B cell (primary cell): ENCODE results near the gene FGF3. TPM values are rescaled to one million over a fixed set of nuclear protein-coding genes. Genes with fewer than 3 reads are reported as not detected.

Experiments used
- ATAC-seq: fragments of 200-7000 bp; cut with Tn5 transposase; one replicate; pipeline ENCODE4 v1.10.0; 2021; ENCODE audit warnings: low read depth, mild to moderate bottlenecking, moderate number of reproducible peaks, moderate library complexity
- CTCF ChIA-PET: fragments of 350-600 bp; sonication (Branson Sonifier 250); formaldehyde crosslinking; loops from one replicate; lab custom pipeline; 2021; ENCODE audit warnings: antibody characterized with exemption, inconsistent platforms; lab: Charles Lee
- POLR2A ChIA-PET: fragments of 350-600 bp; sonication (Branson Sonifier 250); formaldehyde crosslinking; loops from one replicate; lab custom pipeline; 2021; ENCODE audit warnings: antibody characterized with exemption; lab: Charles Lee
- DNase-seq: peaks from one replicate; pipeline ENCODE4 v3.0.0; 2013
- H2AFZ ChIP-seq: 2 replicates; pipeline ENCODE4 v1.6.1; 2012; ENCODE audit warnings: mild to moderate bottlenecking, low read depth, low read length; ENCODE audit not compliant: insufficient read depth, poor library complexity, severe bottlenecking
- H3K27ac ChIP-seq, 2 donors: 1 replicate in 1 of 2; 2 replicates in 1 of 2; pipeline ENCODE4 v1.5.1; 2012 to 2013; ENCODE audit warnings: low read length in 2 of 2, mild to moderate bottlenecking in 2 of 2, moderate library complexity in 1 of 2
- H3K27me3 ChIP-seq, 4 experiments: fragments of 200-600 bp in 1 of 4; sonication (generic) in 1 of 4; replicated peaks in 1 of 4; 1 replicate in 2 of 4; 2 replicates in 2 of 4; pipeline versions ENCODE4 v1.6.1 to v1.7.0; 2013 to 2016; ENCODE audit warnings: low read length in 3 of 4, mild to moderate bottlenecking in 2 of 4, mixed read lengths in 1 of 4, moderate library complexity in 1 of 4; ENCODE audit not compliant: insufficient read depth in 4 of 4, control insufficient read depth in 3 of 4; ENCODE audit errors: control extremely low read depth in 1 of 4
- H3K36me3 ChIP-seq, 2 experiments: replicated peaks in 1 of 2; 1 replicate in 1 of 2; 2 replicates in 1 of 2; pipeline versions ENCODE4 v1.6.1 to v1.7.1; 2013; ENCODE audit warnings: low read length in 1 of 2; ENCODE audit not compliant: insufficient read depth in 2 of 2, control insufficient read depth in 1 of 2; ENCODE audit errors: control extremely low read depth in 1 of 2, extremely low read depth in 1 of 2
- H3K4me1 ChIP-seq, 2 donors: fragments of 200-600 bp in 1 of 2; sonication (generic) in 1 of 2; 1 replicate in 1 of 2; 2 replicates in 1 of 2; pipeline versions ENCODE4 v1.5.1 to v1.6.1; 2013 to 2017; ENCODE audit warnings: low read length in 2 of 2; ENCODE audit not compliant: control insufficient read depth in 2 of 2, insufficient read depth in 2 of 2
- H3K4me2 ChIP-seq: replicated peaks from 2 replicates; pipeline ENCODE3; 2012; ENCODE audit warnings: mild to moderate bottlenecking, low read depth, low read length; ENCODE audit not compliant: poor library complexity, severe bottlenecking
- H3K4me3 ChIP-seq, 5 experiments: fragments of 200-600 bp in 1 of 5; sonication (generic) in 1 of 5; 1 replicate in 3 of 5; 2 replicates in 2 of 5; pipeline versions ENCODE4 v1.5.1 to v1.7.0; 2011 to 2016; ENCODE audit warnings: low read length in 4 of 5, mild to moderate bottlenecking in 4 of 5, low read depth in 2 of 5, control low read depth in 1 of 5, moderate library complexity in 1 of 5; ENCODE audit not compliant: insufficient read depth in 1 of 5; ENCODE audit errors: control extremely low read depth in 1 of 5, extremely low read depth in 1 of 5
- H3K79me2 ChIP-seq: fragments of 200-600 bp; sonication (generic); one replicate; pipeline ENCODE4 v1.6.0; 2016; ENCODE audit warnings: low read length; ENCODE audit not compliant: control insufficient read depth, insufficient read depth
- H3K9ac ChIP-seq: fragments of 200-600 bp; sonication (generic); 2 replicates; pipeline ENCODE4 v1.6.1; 2017; ENCODE audit warnings: mild to moderate bottlenecking, low read length, moderate library complexity
- H3K9me3 ChIP-seq, 3 donors: one replicate each; pipeline versions ENCODE4 v1.6.1 to v1.7.1; 2013; ENCODE audit warnings: low read length in 2 of 3; ENCODE audit not compliant: control insufficient read depth in 2 of 3, insufficient read depth in 1 of 3; ENCODE audit errors: control extremely low read depth in 1 of 3
- H4K20me1 ChIP-seq: 2 replicates; pipeline ENCODE4 v1.6.0; 2012; ENCODE audit warnings: mild to moderate bottlenecking, low read length; ENCODE audit not compliant: insufficient read depth, control insufficient read depth, poor library complexity, severe bottlenecking
- H3K27ac Mint-ChIP-seq: one replicate; pipeline ENCODE4 v1.8.0; 2021; ENCODE audit warnings: mixed read lengths
- H3K27me3 Mint-ChIP-seq: one replicate; pipeline ENCODE4 v1.8.0; 2021; ENCODE audit warnings: mixed read lengths
- H3K4me1 Mint-ChIP-seq: one replicate; pipeline ENCODE4 v1.8.0; 2021; ENCODE audit warnings: mixed read lengths
- H3K4me3 Mint-ChIP-seq: one replicate; pipeline ENCODE4 v1.8.0; 2021; ENCODE audit warnings: mixed read lengths
- H3K9me3 Mint-ChIP-seq: one replicate; pipeline ENCODE4 v1.8.0; 2022; ENCODE audit warnings: mixed read lengths; ENCODE audit not compliant: insufficient read depth
- EZH2 ChIP-seq: IDR thresholded peaks from 2 replicates; pipeline ENCODE4 v1.6.1; 2012; ENCODE audit warnings: borderline replicate concordance, low read depth, mild to moderate bottlenecking, moderate library complexity, low read length; ENCODE audit not compliant: insufficient read depth, poor library complexity, severe bottlenecking
- WGBS: methylation state at CpG from one replicate; pipeline ENCODE4 v1.1.5; 2013; ENCODE audit warnings: missing lambda C conversion rate; ENCODE audit not compliant: insufficient coverage; 5-methylcytosine and 5-hydroxymethylcytosine counted together
- intact Hi-C: fragments of 100-400 bp; cut with micrococcal nuclease; formaldehyde crosslinking; loops from one replicate; pipeline ENCODE4 v1.10.0; 2022
- polyA plus RNA-seq: library from polyadenylated mRNA; depleted of rRNA; stranded (reverse); fragments of >200 nt; gene quantifications from 2 replicates; pipeline ENCODE4 v1.2.3, GENCODE V29; 2012
- total RNA-seq, 2 donors: library from RNA; stranded (reverse); fragments of 120-200 nt in 1 of 2; gene quantifications; 1 replicate in 1 of 2; 2 replicates in 1 of 2; pipeline versions ENCODE4 v1.2.3 to v1.2.4, GENCODE V29; 2013 to 2022
- TF ChIP-seq, protein P1 (sequence below): fragments of 200-600 bp; IDR thresholded peaks from one replicate; pipeline ENCODE4 v1.8.0; 2022; ENCODE audit warnings: antibody characterized with exemption, mild to moderate bottlenecking

FGF3 gene
- total and polyA plus RNA-seq, 2 donors (not counting 1 experiment from before 2014, with no cell fraction given) = not detected

DNA sequence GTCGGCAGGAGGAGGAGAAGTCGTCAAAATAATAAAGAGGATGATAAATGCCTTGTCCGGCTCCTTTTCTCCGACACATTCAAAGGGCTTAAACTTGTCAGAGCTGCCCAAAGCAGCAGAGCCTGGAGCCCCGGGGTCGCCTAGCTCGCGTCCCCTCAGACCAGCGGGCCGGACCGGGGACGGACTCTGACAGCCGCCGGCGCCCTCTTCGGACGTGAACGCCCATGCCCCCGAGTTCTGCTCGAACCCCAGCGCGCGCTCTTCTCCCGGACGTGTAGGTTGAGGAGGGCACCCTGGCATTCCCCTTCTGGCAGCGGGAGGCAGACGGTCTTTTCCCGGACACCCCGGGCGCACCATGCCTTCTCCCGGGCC, 999 bp downstream of the FGF3 start:
- Mint-ChIP-seq H3K4me3 (no peak overlapping the region), H3K27ac (no peak overlapping the region), H3K27me3 (peaks cover 37% of the 10 kb centered on the region), H3K9me3 (no peaks in the 10 kb centered on the region), H3K4me1 (no peaks in the 10 kb centered on the region)
- Histone ChIP-seq H3K4me3 (no peak overlapping the region), H3K27ac (no peak overlapping the region), H3K27me3 (peaks cover 0 to 35% (median 2%) of the 10 kb centered on the region in 4 experiments), H3K79me2 (no peaks in the 10 kb centered on the region), H4K20me1 (no peaks in the 10 kb centered on the region), H2AFZ (no peak overlapping the region), H3K36me3 (no peaks in the 10 kb centered on the region), H3K4me2 (no peak overlapping the region), H3K9ac (no peak overlapping the region), H3K4me1 (no peaks in the 10 kb centered on the region), H3K9me3 (peaks cover 0 to 7% (median 0%) of the 10 kb centered on the region in 3 donors)
- intact Hi-C loops = no loop called here
- ChIA-PET CTCF (no interaction called here), POLR2A (no interaction called here)
- 5% methylated on average over 31 of the region's 31 CpGs for WGBS
- ATAC-seq = no peak
- no peak for DNase-seq
- TF ChIP-seq, protein P1, sequence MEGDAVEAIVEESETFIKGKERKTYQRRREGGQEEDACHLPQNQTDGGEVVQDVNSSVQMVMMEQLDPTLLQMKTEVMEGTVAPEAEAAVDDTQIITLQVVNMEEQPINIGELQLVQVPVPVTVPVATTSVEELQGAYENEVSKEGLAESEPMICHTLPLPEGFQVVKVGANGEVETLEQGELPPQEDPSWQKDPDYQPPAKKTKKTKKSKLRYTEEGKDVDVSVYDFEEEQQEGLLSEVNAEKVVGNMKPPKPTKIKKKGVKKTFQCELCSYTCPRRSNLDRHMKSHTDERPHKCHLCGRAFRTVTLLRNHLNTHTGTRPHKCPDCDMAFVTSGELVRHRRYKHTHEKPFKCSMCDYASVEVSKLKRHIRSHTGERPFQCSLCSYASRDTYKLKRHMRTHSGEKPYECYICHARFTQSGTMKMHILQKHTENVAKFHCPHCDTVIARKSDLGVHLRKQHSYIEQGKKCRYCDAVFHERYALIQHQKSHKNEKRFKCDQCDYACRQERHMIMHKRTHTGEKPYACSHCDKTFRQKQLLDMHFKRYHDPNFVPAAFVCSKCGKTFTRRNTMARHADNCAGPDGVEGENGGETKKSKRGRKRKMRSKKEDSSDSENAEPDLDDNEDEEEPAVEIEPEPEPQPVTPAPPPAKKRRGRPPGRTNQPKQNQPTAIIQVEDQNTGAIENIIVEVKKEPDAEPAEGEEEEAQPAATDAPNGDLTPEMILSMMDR = no peak
- no peak for TF ChIP-seq EZH2

DNA sequence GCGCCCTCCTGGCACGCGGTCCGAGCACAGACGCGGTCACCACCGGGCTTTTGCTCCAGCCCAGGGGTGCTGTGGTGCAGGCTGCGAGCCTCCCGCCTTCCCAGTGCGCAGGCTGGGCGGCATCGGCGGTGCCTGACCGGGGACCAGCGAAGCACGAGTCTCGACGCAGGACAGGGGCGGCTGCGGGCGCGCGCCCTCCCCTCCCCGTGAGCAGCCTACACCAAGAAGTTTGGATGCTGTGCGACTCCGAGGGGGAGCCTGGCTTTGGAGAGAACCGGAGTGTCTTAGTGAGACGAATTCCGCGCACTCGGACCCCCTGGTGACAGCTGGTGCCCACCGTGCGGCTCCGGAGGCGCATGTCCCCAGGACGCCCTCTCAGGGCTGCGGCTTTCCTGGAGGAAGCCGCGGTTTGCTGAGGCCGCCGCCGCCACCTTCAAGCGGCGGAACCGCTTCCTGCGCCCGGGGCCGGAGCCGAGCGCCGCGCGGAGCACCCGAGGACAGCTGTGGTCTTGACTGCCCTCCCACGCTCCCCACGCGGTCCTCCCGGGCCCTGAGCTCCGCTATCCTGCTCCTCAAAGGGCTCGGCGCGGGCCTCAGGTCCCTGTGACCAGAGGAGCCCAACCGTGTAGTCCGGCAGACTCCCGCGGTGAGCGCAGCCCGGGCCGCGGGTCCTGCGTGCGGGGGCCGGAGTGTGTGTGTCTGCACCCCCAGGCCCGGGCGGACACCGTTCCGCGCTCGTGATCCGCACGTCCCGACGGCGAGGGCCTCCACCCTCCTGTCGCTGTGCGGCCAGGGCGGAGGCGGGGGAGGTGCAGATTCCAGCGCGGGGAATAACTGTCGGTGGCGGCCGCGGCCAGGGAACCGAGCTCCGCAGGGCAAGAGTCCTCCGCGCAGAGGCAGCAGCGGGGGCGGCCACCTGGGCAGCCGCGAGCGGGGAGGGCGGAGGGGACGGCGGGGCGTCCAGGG, 1.7 kb downstream of the FGF3 start:
- H3K27me3 ChIP-seq = peaks cover 0 to 35% (median 2%) of the 10 kb centered on the region in 4 experiments
- H2AFZ ChIP-seq = no peak overlapping the region
- WGBS = 3% methylated on average over 107 of the region's 107 CpGs
- no peak overlapping the region for H3K27ac ChIP-seq
- H3K36me3 ChIP-seq = no peaks in the 10 kb centered on the region
- DNase-seq (no peak), ATAC-seq (no peak)
- no peaks in the 10 kb centered on the region for H3K4me1 ChIP-seq
- H3K79me2 ChIP-seq = no peaks in the 10 kb centered on the region
- no peak overlapping the region for H3K27ac Mint-ChIP-seq
- no peak overlapping the region for H3K4me2 ChIP-seq
- peaks cover 32% of the 10 kb centered on the region for H3K27me3 Mint-ChIP-seq
- H3K9ac ChIP-seq = no peak overlapping the region
- H3K9me3 ChIP-seq = peaks cover 0 to 7% (median 0%) of the 10 kb centered on the region in 3 donors
- no peaks in the 10 kb centered on the region for H4K20me1 ChIP-seq
- no peak overlapping the region for H3K4me3 ChIP-seq
- POLR2A ChIA-PET = no interaction called here
- TF ChIP-seq, protein P1 = no peak
- TF ChIP-seq EZH2 = no peak
- no peaks in the 10 kb centered on the region for H3K9me3 Mint-ChIP-seq
- H3K4me1 Mint-ChIP-seq = no peaks in the 10 kb centered on the region
- H3K4me3 Mint-ChIP-seq = no peak overlapping the region
- intact Hi-C loops = no loop called here
- CTCF ChIA-PET = no interaction called here
